Keratinocyte (primary cell): ENCODE results near the gene BMPR1B.

Experiments used
- CTCF ChIP-seq, 3 experiments: IDR thresholded peaks in 1 of 3; conservative IDR thresholded peaks in 1 of 3; optimal IDR thresholded peaks in 1 of 3; 2 replicates in 2 of 3; 3 replicates in 1 of 3; pipeline versions ENCODE3 to v1.5.1; 2011; ENCODE audit warnings: low read length in 3 of 3, mild to moderate bottlenecking in 3 of 3, moderate library complexity in 2 of 3, control low read depth in 1 of 3, inconsistent platforms in 1 of 3; ENCODE audit not compliant: insufficient read depth in 2 of 3; ENCODE audit errors: extremely low read depth in 1 of 3
- EZH2 ChIP-seq: IDR thresholded peaks from one replicate; pipeline ENCODE4 v1.6.1; 2012; ENCODE audit warnings: inconsistent platforms, mild to moderate bottlenecking, low read length, moderate library complexity

- TF ChIP-seq CTCF (optimal IDR thresholded peaks at IDR 0.05 in 1 of 3, IDR thresholded peaks at IDR 0.05 in 1 of 3, conservative IDR thresholded peaks at IDR 0.05 in 1 of 3; ENCODE audit: extremely low read depth in 1 of 3, insufficient read depth in 2 of 3, low read length in 3 of 3) (no peak), EZH2 (no peak)
These were observed 351.2 kb downstream of the BMPR1B start for GRCh38 chr4:95108883-95109421.
